ENCODE data around the gene XAF1. TPM values are rescaled to one million over a fixed set of nuclear protein-coding genes. Genes with fewer than 3 reads are reported as not detected.

XAF1 gene
- total RNA-seq, 1 donor from 2014 or later, result 0.91 TPM

DNA sequence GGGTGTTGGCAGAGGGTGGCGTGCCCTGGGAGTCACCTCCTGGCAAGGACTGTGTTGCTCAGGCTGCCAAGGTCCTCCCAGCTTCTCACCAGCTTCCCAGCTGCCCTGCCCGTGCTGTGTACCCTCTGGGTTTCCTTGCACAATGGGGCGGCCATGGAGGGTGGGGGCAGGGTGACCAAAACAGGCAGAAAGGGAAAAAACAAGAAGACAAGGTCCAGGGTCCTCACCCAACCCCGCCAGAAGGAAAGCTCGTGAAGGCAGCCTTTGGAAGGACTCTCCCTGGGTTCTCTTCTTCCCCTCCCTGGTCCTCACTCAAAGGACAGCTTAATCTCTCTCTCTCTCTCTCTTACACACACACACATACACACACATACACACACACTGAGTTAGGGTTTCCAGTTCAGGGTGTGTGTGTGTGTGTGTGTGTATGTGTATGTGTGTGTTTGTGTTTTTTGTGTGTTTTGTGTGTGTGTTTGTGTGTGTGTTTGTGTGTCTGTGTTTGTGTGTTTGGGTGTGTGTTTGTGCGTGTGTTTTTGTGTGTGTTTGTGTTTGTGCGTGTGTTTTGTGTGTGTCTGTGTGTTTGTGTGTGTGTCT lies 44.7 kb upstream of the XAF1 start:
- peak; percentile 81 for DNase-seq (ENCODE audit: extremely low spot score, unreplicated experiment)
- no peak overlapping the region for H3K27ac Mint-ChIP-seq (ENCODE audit: unreplicated experiment)
- H3K4me3 Mint-ChIP-seq (ENCODE audit: unreplicated experiment), result no peak overlapping the region
- no peaks in the 10 kb centered on the region for H3K36me3 Mint-ChIP-seq (ENCODE audit: unreplicated experiment)
- peaks cover 48% of the 10 kb centered on the region for H3K27me3 Mint-ChIP-seq (ENCODE audit: unreplicated experiment)
- H3K4me1 Mint-ChIP-seq (ENCODE audit: unreplicated experiment), result peaks cover 10% of the 10 kb centered on the region
- TF ChIP-seq, protein P1, sequence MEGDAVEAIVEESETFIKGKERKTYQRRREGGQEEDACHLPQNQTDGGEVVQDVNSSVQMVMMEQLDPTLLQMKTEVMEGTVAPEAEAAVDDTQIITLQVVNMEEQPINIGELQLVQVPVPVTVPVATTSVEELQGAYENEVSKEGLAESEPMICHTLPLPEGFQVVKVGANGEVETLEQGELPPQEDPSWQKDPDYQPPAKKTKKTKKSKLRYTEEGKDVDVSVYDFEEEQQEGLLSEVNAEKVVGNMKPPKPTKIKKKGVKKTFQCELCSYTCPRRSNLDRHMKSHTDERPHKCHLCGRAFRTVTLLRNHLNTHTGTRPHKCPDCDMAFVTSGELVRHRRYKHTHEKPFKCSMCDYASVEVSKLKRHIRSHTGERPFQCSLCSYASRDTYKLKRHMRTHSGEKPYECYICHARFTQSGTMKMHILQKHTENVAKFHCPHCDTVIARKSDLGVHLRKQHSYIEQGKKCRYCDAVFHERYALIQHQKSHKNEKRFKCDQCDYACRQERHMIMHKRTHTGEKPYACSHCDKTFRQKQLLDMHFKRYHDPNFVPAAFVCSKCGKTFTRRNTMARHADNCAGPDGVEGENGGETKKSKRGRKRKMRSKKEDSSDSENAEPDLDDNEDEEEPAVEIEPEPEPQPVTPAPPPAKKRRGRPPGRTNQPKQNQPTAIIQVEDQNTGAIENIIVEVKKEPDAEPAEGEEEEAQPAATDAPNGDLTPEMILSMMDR (IDR thresholded peaks at IDR 0.05), result no peak
- H3K9me3 Mint-ChIP-seq (ENCODE audit: unreplicated experiment), result no peaks in the 10 kb centered on the region

DNA sequence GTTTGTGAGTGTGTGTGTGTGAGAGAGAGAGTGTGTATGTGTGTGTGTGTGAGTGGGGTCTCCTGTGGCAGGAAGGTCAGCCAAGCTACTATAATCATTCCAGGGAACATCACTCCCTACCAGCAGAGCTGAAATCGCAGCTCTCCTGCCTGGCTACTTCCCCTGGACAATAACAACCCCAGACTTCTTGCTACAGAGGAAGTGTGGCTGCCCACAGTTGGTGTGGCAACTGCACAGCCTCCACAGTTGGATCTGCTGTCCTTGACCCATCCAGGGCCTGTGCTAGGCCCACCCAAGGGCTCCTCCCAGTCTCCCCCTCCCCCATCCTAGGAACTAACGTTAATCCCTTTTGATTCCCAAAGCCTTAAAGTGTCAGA lies 44.2 kb upstream of the XAF1 start:
- DNase-seq (ENCODE audit: extremely low spot score, unreplicated experiment), result peak; percentile 62
- peaks cover 10% of the 10 kb centered on the region for H3K4me1 Mint-ChIP-seq (ENCODE audit: unreplicated experiment)
- peaks cover 45% of the 10 kb centered on the region for H3K27me3 Mint-ChIP-seq (ENCODE audit: unreplicated experiment)
- TF ChIP-seq, protein P1 (IDR thresholded peaks at IDR 0.05), result no peak
- H3K27ac Mint-ChIP-seq (ENCODE audit: unreplicated experiment), result no peak overlapping the region
- H3K9me3 Mint-ChIP-seq (ENCODE audit: unreplicated experiment), result no peaks in the 10 kb centered on the region
- no peaks in the 10 kb centered on the region for H3K36me3 Mint-ChIP-seq (ENCODE audit: unreplicated experiment)
- H3K4me3 Mint-ChIP-seq (ENCODE audit: unreplicated experiment), result no peak overlapping the region

DNA sequence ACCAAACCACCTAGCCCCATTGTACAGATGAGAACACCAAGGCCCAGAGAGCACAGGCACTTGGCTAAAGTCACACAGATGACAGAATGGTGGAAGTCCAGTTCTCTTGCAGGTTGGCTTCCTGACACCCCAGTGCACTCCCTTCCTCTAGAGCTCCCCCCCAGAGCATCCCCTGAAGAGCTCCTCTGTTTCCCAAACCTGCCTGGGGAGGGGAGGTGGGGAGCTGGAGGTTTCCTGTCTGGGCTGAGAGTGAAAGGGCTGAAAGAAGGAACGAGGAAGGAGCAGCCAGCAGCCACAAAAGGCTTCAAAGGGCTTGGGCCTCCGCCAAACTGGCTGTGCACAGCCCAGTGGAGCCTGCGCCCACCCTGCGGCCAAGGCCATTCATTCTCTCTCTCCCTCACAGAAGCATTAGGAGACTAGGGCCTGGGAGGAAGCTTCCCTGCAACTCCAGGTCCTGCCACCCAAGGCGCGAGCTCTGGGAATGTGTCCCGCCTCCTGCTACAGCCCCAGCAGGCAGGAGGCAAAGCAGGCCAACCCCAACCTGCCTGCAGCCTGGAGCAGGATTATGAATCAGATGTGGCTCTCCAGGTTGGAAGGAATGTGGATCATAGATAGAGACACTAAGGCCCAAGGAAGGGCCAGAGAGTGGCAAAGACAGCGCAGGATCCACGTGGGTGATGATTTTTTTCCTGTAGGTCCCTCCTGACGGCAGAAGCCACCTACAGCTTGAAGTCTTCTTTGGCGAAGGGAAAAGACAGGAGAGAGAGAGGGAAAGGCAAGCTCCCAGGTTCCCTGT lies 43.6 kb upstream of the XAF1 start:
- Mint-ChIP-seq H3K4me1 (ENCODE audit: unreplicated experiment) (peaks cover 10% of the 10 kb centered on the region), H3K36me3 (ENCODE audit: unreplicated experiment) (no peaks in the 10 kb centered on the region), H3K27ac (ENCODE audit: unreplicated experiment) (no peak overlapping the region), H3K4me3 (ENCODE audit: unreplicated experiment) (peak overlapping the region; percentile 45), H3K27me3 (ENCODE audit: unreplicated experiment) (peaks cover 44% of the 10 kb centered on the region), H3K9me3 (ENCODE audit: unreplicated experiment) (no peaks in the 10 kb centered on the region)
- TF ChIP-seq, protein P1 (IDR thresholded peaks at IDR 0.05), result no peak
- peak; percentile 81 for DNase-seq (ENCODE audit: extremely low spot score, unreplicated experiment)

DNA sequence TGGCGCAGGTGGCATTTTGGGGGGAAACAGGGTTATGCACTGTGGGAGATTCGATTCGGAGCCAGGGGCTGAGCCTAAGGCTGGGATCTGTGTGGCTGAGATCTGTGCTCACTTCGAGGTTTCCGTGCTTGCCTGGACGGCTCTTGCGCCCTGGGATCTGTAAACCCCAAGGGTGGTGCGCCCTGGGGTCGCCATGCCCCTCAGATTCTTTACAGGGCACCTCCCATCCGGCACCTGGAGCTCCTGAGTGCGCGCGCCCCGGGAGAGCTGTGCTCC lies 43.1 kb upstream of the XAF1 start:
- H3K27ac Mint-ChIP-seq (ENCODE audit: unreplicated experiment), result no peak overlapping the region

More for the DNA sequence above, 43.1 kb upstream of the XAF1 start:
- no peak for DNase-seq (ENCODE audit: extremely low spot score, unreplicated experiment)
- Mint-ChIP-seq H3K9me3 (ENCODE audit: unreplicated experiment) (no peaks in the 10 kb centered on the region), H3K4me1 (ENCODE audit: unreplicated experiment) (peaks cover 10% of the 10 kb centered on the region), H3K36me3 (ENCODE audit: unreplicated experiment) (no peaks in the 10 kb centered on the region), H3K4me3 (ENCODE audit: unreplicated experiment) (peak overlapping the region; percentile 46), H3K27me3 (ENCODE audit: unreplicated experiment) (peaks cover 41% of the 10 kb centered on the region)
- TF ChIP-seq, protein P1 (IDR thresholded peaks at IDR 0.05), result no peak
